GM20431 (cell line): ENCODE data around the gene ETV6.

Experiments used
- in situ Hi-C: fragments of 300-500 bp; cut with MseI, MboI; formaldehyde crosslinking; loops from one replicate; pipeline ENCODE4 v1.15.0; 2020; ENCODE audit warnings: low sequenced_read_pairs; ENCODE audit not compliant: unreplicated experiment

Gene ETV6

DNA sequence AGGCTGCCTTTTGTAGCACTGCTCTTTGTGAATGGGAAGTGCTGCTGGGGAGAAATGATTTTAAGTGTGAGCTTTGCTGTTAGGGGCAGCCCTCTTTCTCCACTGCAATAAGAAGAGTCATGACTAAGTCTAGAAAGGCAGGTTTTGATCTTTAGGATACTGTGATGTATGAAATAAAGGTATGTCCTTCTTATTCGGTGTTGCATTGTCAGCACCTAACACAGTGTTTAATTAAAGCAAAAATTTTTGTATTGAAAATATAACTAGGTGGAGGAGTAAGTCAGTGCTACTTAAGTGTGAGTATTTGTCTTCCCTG is 81.5 kb downstream of the ETV6 start:
- in situ Hi-C loops = no loop called here

DNA sequence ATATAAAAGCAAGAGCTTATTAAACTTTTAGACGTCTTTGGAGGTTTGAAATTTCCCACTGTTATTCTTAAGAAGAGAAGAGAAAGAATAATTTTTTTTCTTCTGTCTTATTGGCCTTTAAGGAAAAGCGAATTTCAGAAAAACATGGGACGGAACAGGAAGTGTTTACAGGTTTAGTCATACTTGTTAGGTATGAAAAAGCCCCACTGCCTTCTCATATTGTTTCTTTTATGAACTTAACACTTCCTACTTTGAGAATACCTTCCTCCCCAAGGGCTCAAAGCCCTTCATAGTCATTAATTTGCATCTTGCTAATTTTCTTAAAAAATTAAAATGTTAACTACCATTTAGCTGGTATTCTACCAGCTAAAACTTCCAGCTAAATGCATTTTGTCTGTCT is 82.0 kb downstream of the ETV6 start:
- in situ Hi-C loops = no loop called here

DNA sequence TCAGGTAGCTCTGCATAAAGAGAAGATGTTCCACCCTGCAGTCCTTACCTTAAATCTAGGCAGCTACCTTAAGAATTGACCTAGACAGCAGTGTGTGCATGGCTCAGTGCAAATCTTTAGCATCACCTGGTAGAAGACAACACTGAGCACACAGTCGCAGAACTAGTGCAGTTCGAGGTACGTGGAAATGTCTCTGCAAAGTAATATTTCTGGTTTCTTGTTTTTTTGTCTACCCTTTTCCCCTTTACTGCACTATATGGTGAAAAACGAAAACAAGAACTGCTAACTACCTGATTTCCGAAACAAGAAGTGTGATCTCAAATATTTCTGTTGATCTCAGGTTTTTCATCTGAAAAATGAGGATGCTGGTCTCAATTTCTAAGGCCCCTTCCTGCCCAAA is 82.5 kb downstream of the ETV6 start:
- in situ Hi-C loops = no loop called here

DNA sequence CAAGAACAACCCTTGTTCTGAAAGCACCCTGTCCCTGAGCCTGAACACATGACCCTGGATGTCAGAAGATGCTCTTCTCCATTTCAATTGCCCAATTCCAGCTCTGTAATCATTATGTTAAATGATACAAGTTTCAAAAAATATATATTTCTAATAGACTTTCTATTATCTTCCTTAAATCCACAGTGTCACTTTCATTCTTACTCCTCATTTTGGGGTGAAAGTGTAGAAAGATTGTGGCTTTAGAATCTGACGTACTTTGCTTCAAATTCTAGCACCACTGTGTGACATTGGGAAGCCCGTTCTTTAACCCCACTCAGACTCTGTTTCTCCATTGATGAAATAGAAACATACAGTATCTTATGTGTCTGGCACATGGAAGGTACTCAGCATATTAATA is 83.2 kb downstream of the ETV6 start:
- in situ Hi-C loops = no loop called here

DNA sequence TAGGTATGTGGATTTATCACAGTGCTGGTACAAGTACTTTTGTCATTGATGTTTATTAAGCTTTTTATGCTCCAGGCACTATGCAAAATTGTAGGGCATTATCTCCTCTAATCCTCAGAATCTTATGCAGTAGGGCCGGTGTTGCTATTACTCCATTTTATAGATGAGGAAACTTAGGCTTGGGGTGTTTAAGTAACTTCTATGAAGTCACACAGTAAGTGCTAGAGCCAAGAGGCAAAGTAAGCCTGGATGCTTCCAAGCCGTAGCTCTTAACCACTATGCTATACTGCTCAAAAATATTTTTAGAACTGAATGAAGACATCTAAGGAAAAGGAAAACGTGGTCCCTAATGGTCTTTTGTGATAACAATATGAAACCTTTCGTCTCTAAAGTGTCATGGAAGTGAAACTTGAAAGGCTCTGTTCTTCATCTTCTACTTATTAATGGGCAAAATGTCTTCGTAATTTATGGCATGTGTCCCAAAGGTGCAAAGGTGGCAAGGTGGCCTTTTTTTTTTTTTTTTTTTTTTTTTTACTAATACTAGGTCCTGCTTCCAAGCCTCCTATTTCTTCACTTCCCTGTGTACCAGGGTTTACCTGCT is 85.2 kb downstream of the ETV6 start:
- in situ Hi-C loops = no loop called here

DNA sequence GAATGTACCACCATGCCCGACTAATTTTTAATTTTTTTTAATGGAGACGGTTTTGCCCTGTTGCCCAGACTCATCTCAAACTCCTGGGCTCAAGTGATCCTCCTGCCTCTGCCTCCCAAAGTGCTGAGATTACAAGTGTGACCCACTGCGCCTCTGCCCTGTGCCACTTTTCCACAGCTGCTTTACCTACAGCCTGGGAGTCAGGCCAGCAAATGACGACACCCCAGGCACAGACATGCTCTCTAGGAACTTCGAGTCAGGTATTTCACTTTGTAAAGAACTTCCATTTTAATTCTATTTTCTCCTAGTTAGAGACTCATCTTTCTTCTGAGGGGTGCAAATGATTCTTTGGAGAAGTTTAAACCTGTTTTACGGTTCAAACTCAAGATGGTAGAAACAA is 89.0 kb downstream of the ETV6 start:
- in situ Hi-C loops = no loop called here

DNA sequence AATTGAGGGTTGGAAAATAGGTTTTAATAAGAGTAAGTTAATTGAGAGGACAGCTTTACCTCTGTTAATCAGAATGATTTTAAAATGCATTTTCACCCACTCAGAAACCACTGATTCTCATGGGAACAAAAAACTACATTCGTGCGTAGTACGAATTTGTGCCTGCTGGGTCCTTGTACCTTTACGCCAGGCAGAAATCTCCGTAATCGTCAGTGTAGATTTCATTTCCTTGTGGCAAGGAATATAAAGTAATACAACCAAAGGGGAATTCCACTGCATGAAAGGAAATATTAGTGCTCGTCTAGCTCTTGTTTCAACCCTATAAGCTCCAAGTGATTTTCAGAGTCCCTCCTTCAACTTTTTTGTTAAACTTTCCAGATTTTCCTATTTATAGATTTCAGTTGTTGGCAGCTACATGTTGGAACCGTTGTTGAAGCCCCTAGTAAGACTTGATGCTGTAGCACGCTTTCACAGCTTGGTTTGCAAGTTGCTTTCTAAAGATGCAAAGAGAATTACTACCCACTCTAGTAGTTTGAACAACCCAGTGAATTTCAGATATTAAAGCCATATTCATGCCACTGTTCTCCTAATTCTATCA is 90.6 kb downstream of the ETV6 start:
- in situ Hi-C loops = no loop called here

DNA sequence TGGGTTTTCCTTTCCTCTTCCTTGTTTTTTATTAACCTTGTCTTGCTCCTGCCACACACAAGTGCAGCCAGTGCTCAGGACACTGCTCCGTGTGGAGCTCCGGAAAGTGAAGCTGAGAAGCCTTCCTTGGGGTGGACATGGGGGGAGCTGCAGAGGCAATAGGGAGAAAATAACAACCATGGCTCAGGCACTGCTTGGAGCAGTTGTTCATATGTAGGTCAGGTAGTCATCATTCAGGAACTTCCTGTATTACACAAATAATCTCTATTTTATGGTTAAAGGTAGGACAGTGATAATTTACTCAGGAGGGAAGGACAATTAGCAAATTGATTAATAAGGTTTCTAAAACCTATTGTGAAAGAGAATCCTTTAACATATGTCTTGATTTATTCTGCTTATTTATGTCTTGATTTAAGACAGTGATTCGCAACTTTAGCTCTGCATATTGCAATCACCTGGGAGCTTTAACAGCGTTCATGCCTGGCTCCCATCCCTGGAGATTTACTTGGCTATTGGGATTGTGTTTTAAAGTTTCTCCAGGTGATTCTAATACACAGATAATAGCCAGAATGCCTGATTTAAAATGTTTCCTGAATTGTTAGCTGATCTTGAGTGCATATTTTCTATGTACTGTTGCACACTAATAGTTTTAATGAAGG is 92.1 kb downstream of the ETV6 start:
- in situ Hi-C loops = no loop called here

DNA sequence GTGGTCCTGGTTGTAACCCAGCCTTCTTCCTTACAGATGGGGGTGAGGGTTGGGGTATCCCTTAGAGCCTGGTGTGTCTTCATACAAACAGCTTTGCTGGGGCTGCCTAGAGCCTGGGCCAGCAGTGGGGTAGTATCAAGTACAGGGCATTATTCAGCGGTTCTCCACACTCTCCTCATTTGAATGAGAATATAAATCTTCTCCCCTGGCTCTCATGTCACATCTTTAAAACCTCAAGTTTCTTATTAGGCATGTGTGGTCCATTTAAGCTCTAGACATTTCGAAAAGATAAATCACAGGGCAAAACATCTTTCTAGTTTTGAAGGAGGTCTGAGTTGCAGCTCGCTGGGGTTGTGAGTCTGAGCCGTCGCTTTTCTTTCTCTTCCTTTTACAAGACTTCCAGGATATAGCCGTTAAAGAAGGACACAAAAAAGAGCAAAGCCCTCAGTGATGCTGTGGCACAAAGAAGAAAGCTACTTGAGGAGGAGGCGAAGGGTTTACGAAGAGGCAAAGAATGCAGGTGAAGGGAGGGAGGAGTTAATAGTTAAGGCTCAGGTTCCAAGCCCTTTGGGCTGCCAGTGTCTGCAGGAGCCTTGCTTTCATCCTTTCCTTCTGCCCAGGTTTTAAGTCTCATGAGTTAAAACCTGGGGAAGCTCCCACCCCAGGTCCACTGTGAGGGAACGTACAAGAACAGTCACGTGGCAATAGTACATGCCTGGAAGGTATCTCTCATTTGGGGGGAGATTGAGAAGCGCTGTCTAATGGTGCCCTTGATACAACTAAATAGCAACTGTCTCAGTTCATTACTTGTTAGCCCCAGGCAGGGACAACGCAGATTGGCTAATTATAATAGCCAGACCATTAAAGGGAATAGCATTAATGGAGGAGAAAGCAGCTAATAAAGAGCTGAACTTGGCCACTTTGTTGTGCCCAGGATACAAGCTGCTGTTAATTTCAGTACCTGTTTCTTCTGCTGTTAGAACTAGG is 94.2 kb downstream of the ETV6 start:
- in situ Hi-C loops = no loop called here

DNA sequence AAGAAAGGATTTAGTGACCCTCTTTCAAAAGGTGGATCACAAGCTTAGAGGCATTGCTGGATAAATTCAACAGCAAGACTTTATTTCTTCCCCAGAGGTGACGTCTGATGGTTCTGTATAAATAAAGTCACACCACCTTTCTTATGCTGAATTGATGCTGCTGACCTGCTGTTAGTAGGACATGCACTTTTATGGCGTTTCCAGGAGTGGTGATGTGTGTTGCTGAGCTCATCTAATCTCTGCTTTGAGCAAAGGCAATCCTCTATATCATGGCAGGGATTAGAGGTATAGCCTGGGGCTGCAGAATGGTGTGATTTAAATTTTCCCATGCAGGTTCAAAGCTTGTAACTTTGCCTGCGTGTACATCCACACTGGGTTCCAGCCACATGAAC is 94.9 kb downstream of the ETV6 start:
- in situ Hi-C loops = no loop called here

DNA sequence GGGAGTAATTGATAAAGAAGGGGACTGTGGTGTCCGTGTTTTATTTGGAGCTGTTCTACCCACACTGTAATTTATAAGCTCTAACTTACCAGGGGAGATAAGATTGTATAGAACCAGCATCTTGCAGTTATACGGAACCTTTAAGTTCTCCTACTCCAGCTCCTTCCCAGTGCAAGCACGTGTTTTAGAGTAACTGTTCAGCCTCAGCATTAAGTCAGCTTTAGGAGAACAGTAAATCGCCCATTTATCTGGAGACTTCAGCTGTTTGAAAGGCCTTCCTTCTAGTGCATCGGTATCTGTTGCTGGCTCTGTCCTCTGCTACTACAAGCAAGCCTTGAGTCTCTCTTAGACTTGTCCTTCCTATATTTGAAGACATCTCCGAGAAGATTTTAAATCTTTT is 95.6 kb downstream of the ETV6 start:
- in situ Hi-C loops = no loop called here

DNA sequence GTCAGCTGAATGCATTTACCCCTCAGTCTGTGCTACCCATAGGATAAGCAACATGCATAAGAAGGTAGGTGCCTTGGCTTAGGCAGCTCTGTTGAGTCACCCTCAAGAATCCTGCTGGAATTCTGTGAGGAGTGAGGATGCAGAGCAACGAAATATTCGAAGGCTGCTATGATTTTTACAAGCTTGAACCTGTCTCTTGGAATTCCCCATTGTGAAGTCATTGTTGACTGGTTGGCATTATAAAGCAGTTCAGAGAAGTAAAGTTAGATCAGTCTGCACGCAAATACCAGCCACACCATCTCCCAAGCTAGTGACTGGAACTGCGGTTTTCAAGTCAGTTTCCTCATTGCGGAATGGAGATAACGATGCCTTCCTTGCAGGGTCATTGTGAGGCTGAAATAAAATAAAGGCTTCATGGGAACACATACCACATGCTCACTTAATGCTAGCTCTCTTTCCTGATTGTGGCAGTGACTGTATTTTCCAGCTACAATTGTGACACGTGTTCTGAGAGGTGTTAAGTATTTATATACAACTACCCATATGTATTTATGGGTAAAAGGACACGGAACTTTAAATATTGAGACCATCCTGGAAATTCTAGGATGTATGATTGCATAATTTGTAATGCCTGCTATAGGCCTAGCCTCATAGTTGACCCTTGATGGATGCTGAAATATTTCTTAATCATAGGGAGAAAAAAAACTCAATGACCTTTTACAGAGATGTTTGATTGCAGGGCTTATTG is 96.7 kb downstream of the ETV6 start:
- in situ Hi-C loops = no loop called here

DNA sequence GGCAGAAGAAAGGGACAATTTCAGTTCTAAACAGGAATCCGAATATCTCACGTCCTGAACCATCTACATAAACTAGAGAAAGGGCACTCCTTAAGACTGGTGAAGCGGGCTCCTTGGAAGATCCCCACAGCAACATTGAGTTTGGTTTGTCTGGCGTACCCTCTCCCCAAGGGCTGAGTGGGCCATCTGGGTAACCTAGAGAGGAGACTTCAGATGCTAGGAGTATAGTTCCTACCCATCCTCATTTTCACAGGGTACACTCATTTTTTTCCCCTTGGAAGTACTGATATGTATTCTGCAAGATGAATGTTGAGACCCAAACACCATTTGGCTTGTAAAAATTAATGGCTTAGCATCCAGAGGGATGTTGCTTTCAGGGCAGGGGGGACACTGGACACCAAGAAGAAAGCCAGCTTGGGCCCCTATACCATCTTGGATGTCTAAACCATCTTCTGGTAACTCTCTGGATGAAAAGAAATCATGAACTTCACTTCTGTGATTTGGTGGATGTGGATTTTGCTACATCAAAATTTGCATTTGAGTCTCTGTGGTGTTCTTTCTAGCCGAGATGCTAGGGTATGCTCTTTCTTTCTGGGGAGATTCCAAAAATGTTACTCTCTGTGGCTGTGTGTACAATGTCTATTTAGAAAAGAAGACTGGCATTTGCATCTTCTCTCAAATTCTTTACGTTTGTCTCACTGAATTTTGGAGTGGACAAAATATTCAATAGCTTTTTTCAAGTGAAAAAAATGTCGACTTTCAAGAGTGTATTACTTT is 97.7 kb downstream of the ETV6 start:
- in situ Hi-C loops = no loop called here

DNA sequence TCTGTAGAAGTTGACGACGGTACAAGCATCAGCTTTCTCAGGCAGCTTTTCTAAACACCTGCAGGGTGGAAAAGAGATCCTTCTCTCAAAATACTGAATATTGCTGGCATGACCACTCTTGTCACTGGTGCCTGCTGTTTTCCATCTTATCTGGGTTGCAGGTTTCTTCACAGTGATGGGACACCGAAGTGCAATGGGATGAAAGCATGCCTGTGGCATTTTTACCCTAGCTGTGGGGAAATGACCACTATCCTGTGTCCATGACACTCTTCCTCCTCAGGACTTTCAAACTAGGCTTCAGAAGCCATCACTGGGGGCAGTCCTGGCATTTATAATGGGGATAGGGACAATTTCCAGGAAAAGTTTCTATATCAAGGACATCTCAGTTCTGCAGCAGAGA is 98.5 kb downstream of the ETV6 start:
- in situ Hi-C loops = no loop called here

DNA sequence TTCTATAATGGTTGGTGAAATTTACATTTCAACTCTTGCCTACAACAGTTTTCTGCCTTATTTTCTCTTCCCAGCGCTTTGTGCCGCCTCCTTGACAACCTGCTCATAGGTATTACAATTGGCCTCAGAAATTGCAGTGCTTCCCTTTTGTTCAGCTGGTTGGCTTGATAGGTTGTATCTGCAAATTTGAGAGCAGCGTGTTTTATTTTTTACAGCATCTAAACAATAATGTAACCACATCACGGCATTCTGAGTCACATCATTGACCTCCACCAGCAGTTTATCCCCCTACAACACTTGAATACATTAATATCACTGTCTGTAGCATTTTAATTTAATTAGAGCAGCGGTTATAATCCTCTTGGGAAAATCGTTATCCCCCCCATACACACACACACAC is 99.4 kb downstream of the ETV6 start:
- in situ Hi-C loops = no loop called here

DNA sequence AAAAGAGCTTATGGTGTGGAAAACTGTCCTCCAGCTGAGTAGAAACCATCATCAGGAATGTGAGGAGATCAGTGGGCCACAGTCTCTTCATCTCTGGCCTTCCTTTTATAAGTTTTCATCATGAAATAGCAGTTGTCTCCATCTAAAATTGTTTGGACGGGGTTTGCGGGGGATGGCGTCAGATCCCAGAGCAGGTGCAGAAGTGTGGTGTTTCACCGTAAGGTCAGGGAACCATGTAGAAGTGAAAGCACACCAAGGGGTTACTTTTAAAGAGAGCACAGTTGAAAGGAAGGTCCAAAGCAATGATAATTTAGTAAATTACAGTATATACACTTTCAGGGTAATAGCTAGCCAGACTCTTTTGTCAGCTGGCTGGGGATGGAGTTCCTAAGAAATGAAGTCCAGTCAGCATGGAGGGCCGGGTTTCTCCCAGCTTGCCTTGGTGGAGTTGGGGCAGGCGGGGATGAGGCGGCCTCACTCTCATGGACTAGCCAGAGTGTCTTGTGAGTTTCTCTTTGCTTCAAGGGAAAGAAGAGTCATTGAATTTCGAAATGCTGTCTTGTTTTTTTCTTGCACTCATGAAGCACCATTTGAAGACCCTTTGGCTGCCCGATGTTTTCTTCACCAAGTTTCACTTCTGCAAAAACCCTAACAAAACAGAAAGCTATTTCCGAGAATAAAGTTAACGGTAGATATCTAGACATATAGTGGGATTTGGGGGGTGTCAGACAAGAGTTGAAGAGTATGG is 100.6 kb downstream of the ETV6 start:
- in situ Hi-C loops = loop anchor here (25.0 kb wide), 1 partner anchor 262 kb away; no protein-coding TSS in a partner anchor

DNA sequence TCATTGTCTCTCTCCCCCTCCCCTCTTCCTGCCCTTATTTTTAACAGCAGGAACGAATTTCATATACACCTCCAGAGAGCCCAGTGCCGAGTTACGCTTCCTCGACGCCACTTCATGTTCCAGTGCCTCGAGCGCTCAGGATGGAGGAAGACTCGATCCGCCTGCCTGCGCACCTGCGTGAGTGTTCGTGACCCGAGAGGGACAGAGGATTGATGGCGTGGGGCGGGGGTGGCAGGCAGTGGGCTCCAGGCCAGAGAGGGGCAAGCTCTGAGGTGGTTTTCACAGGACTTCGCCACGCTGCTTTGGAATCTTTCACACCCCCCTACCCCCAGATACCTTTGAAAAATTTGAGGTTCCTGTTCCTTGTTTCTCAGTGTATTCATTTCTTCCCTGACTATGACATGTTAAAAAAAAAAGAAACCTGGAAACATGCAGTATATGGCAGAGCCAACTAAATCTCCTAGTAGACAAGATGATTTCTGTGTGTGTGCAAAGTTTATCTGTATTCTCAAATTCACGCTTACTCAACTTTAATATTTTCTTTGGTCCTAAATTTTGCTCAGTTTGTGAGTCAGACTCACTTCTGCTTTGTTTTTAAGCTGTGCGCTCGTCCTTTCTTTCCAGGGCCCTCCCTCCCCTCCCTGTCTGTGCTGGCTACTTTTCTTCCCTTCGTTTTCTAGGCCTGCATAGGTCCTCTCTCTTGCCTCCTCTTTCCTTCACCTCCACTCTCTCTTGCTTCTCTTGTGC is 103.1 kb downstream of the ETV6 start:
- in situ Hi-C loops = loop anchor here (25.0 kb wide), 1 partner anchor 260 kb away; no protein-coding TSS in a partner anchor

DNA sequence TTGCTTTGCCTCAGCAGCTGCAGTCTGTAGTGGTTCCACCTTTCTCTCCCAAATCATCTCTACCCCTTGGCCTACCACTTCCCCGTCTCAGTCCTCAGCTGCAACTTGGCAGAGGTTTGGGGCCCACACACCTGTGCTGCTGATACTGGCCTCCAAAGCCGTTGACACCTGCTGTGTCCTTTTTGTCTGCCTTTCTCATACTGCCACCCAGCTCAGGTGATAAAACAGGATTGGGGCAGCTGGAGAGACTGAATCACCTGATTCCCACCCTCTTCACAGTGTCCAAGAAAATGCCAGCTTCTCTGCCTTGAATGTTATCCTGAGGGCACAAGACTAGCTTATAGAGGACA is 103.7 kb downstream of the ETV6 start:
- in situ Hi-C loops = loop anchor here (25.0 kb wide), 1 partner anchor 259 kb away; no protein-coding TSS in a partner anchor
